ENCODE results near the gene FAXDC2. TPM values are rescaled to one million over a fixed set of nuclear protein-coding genes. Genes with fewer than 3 reads are reported as not detected.

FAXDC2 gene
- polyA plus RNA-seq, 3 donors: 31.6 to 39.3 (median 38.3) TPM

Other genes starting within 250 kb of the FAXDC2 start
- 100 to 1,000 TPM; 132 to 172 (median 158) TPM for gene LARP1, start 95.2 kb downstream of the FAXDC2 start, polyA plus RNA-seq (ENCODE audit: insufficient read length in 3 of 3)
- gene CNOT8, start 8.0 kb upstream of the FAXDC2 start, polyA plus RNA-seq (ENCODE audit: insufficient read length in 3 of 3): 10 to 100 TPM; 70.6 to 79.6 (median 72.4) TPM
- gene GEMIN5, start 87.6 kb upstream of the FAXDC2 start, polyA plus RNA-seq (ENCODE audit: insufficient read length in 3 of 3): 10 to 100 TPM; 20.6 to 21.8 (median 21.0) TPM
- gene MRPL22, start 90.5 kb upstream of the FAXDC2 start, polyA plus RNA-seq (ENCODE audit: insufficient read length in 3 of 3): 10 to 100 TPM; 44.4 to 49.0 (median 46.4) TPM
- under 1 TPM; 0.24 to 0.29 (median 0.27) TPM for gene KIF4B, start 163.2 kb upstream of the FAXDC2 start, polyA plus RNA-seq (ENCODE audit: insufficient read length in 3 of 3)